GM19463 (cell line): ENCODE measurements around the gene ABCC9.

Experiments
- ATAC-seq: cut with Tn5 transposase; IDR thresholded peaks from one replicate; pipeline ENCODE4 v1.9.1; 2021; ENCODE audit warnings: mild to moderate bottlenecking, moderate library complexity; ENCODE audit not compliant: unreplicated experiment

Gene ABCC9

GRCh38 chr12:21881965-21882364 is 59.3 kb downstream of the ABCC9 start:
- ATAC-seq = no peak

- ATAC-seq = no peak
Measured at GRCh38 chr12:21879312-21879711, 61.9 kb downstream of the ABCC9 start.

GRCh38 chr12:21877293-21877982 is 63.8 kb downstream of the ABCC9 start:
- no peak for ATAC-seq

- no peak for ATAC-seq
Measured at GRCh38 chr12:21865846-21866245, 75.4 kb downstream of the ABCC9 start.

- no peak for ATAC-seq
Measured at GRCh38 chr12:21860534-21860933, 80.7 kb downstream of the ABCC9 start.

GRCh38 chr12:21860128-21860527 is 81.1 kb downstream of the ABCC9 start:
- no peak for ATAC-seq

- no peak for ATAC-seq
Measured at GRCh38 chr12:21852251-21852650, 89.0 kb downstream of the ABCC9 start.

- ATAC-seq = no peak
Measured at GRCh38 chr12:21851151-21851550, 90.1 kb downstream of the ABCC9 start.

GRCh38 chr12:21850419-21850818 is 90.8 kb downstream of the ABCC9 start:
- ATAC-seq = no peak

- no peak for ATAC-seq
Measured at GRCh38 chr12:21849878-21850277, 91.3 kb downstream of the ABCC9 start.

- no peak for ATAC-seq
Measured at GRCh38 chr12:21848192-21848591, 93.0 kb downstream of the ABCC9 start.

GRCh38 chr12:21843795-21844194 is 97.4 kb downstream of the ABCC9 start:
- no peak for ATAC-seq

- ATAC-seq = no peak
Measured at GRCh38 chr12:21839776-21840175, 101.5 kb downstream of the ABCC9 start.

- no peak for ATAC-seq
Measured at GRCh38 chr12:21837847-21838246, 103.4 kb downstream of the ABCC9 start.

- no peak for ATAC-seq
Measured at GRCh38 chr12:21831791-21832344, 109.4 kb downstream of the ABCC9 start.

- no peak for ATAC-seq
Measured at GRCh38 chr12:21828779-21829178, 112.4 kb downstream of the ABCC9 start.

GRCh38 chr12:21828136-21828775 is 113.0 kb downstream of the ABCC9 start:
- ATAC-seq = no peak

- no peak for ATAC-seq
Measured at GRCh38 chr12:21827083-21827482, 114.1 kb downstream of the ABCC9 start.

GRCh38 chr12:21826618-21826910 is 114.7 kb downstream of the ABCC9 start:
- ATAC-seq = no peak

- no peak for ATAC-seq
Measured at GRCh38 chr12:21825886-21826617, 115.2 kb downstream of the ABCC9 start.

GRCh38 chr12:21823581-21823980 is 117.6 kb downstream of the ABCC9 start:
- no peak for ATAC-seq

- ATAC-seq = no peak
Measured at GRCh38 chr12:21819678-21820077, 121.5 kb downstream of the ABCC9 start.
